Measurements from ENCODE around the gene RAB11B.
"Not testable (repeated sequence)": the region's sequence is repeated elsewhere in the genome, so short reads cannot be mapped to it uniquely, and the experiment has no call there.

DNA sequence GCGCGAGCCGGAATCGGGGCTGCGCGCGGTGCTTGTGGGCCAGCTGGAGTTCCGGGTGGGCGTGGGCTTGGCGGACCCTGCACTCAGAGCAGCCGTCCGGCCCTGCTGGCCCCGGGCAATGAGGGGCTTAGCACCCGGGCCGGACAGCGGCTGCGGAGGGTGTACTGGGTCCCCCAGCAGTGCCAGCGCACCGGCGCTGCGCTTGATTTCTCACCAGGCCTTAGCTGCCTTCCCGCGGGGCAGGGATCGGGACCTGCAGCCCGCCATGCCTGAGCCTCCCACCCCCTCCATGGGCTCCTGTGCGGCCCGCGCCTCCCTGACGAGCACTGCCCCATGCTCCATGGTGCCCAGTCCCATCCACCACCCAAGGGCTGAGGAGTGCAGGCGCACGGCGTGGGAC is 14.4 kb upstream of the RAB11B start:
- TF ChIP-seq, protein P1, sequence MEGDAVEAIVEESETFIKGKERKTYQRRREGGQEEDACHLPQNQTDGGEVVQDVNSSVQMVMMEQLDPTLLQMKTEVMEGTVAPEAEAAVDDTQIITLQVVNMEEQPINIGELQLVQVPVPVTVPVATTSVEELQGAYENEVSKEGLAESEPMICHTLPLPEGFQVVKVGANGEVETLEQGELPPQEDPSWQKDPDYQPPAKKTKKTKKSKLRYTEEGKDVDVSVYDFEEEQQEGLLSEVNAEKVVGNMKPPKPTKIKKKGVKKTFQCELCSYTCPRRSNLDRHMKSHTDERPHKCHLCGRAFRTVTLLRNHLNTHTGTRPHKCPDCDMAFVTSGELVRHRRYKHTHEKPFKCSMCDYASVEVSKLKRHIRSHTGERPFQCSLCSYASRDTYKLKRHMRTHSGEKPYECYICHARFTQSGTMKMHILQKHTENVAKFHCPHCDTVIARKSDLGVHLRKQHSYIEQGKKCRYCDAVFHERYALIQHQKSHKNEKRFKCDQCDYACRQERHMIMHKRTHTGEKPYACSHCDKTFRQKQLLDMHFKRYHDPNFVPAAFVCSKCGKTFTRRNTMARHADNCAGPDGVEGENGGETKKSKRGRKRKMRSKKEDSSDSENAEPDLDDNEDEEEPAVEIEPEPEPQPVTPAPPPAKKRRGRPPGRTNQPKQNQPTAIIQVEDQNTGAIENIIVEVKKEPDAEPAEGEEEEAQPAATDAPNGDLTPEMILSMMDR (conservative IDR thresholded peaks at IDR 0.05; ENCODE audit: low read length), result not testable (repeated sequence)
- not testable (repeated sequence) for TF ChIP-seq EZH2phosphoT487 (IDR thresholded peaks at IDR 0.05; ENCODE audit: borderline replicate concordance)

Data from Loucy (cell line).